Measurements from ENCODE around the gene TMEM221. TPM values are rescaled to one million over a fixed set of nuclear protein-coding genes. Genes with fewer than 3 reads are reported as not detected.

TMEM221 gene
- total and polyA plus RNA-seq, 10 of the 15 experiments (the other 5 are each of a cell fraction or from before 2014, with no cell fraction given) = 0.04 to 0.24 TPM; not detected in 8

DNA sequence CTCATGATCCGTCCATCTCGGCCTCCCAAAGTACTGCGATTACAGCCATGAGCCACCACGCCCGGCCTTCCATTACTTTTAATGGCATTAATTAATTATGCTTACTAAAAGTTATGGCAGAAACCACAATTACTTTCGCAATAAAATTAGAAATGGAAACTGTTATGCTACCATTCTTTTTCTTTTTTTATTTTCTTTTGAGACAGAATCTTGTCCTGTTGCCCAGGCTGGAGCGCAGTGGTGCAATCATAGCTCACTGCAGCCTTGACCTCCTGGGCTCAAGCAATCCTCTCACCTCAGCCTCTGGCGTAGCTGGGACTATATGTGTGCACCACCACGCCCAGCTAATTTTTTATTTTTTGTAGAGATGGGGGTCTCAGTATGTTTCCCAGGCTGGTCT lies 38.5 kb downstream of the TMEM221 start (continued):
- TF ChIP-seq, protein P1, sequence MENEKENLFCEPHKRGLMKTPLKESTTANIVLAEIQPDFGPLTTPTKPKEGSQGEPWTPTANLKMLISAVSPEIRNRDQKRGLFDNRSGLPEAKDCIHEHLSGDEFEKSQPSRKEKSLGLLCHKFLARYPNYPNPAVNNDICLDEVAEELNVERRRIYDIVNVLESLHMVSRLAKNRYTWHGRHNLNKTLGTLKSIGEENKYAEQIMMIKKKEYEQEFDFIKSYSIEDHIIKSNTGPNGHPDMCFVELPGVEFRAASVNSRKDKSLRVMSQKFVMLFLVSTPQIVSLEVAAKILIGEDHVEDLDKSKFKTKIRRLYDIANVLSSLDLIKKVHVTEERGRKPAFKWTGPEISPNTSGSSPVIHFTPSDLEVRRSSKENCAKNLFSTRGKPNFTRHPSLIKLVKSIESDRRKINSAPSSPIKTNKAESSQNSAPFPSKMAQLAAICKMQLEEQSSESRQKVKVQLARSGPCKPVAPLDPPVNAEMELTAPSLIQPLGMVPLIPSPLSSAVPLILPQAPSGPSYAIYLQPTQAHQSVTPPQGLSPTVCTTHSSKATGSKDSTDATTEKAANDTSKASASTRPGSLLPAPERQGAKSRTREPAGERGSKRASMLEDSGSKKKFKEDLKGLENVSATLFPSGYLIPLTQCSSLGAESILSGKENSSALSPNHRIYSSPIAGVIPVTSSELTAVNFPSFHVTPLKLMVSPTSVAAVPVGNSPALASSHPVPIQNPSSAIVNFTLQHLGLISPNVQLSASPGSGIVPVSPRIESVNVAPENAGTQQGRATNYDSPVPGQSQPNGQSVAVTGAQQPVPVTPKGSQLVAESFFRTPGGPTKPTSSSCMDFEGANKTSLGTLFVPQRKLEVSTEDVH (IDR thresholded peaks at IDR 0.05; ENCODE audit: low read depth, partially characterized antibody) = no peak
- TF ChIP-seq FOXM1 (IDR thresholded peaks at IDR 0.05; ENCODE audit: low read depth, low read length) = no peak
- TF ChIP-seq TBL1XR1 (IDR thresholded peaks at IDR 0.05; ENCODE audit: low read depth, low read length) = no peak
- no peak for TF ChIP-seq POU2F2 (IDR thresholded peaks at IDR 0.05; ENCODE audit: borderline replicate concordance, low read depth, low read length)
- no peak for TF ChIP-seq CHD2 (IDR thresholded peaks at IDR 0.05; ENCODE audit: borderline replicate concordance, low read depth, low read length)
- no peak for TF ChIP-seq KDM1A (IDR thresholded peaks at IDR 0.05; ENCODE audit: borderline replicate concordance)
- TF ChIP-seq SIN3A (IDR thresholded peaks at IDR 0.05; ENCODE audit: low read depth, low read length) = no peak
- no peak for TF ChIP-seq EGR1 (IDR thresholded peaks at IDR 0.05; ENCODE audit: borderline replicate concordance in 1 of 2, low read depth in 2 of 2, low read length in 2 of 2)
- no peak for TF ChIP-seq HDGF (IDR thresholded peaks at IDR 0.05)
- TF ChIP-seq, protein P2, sequence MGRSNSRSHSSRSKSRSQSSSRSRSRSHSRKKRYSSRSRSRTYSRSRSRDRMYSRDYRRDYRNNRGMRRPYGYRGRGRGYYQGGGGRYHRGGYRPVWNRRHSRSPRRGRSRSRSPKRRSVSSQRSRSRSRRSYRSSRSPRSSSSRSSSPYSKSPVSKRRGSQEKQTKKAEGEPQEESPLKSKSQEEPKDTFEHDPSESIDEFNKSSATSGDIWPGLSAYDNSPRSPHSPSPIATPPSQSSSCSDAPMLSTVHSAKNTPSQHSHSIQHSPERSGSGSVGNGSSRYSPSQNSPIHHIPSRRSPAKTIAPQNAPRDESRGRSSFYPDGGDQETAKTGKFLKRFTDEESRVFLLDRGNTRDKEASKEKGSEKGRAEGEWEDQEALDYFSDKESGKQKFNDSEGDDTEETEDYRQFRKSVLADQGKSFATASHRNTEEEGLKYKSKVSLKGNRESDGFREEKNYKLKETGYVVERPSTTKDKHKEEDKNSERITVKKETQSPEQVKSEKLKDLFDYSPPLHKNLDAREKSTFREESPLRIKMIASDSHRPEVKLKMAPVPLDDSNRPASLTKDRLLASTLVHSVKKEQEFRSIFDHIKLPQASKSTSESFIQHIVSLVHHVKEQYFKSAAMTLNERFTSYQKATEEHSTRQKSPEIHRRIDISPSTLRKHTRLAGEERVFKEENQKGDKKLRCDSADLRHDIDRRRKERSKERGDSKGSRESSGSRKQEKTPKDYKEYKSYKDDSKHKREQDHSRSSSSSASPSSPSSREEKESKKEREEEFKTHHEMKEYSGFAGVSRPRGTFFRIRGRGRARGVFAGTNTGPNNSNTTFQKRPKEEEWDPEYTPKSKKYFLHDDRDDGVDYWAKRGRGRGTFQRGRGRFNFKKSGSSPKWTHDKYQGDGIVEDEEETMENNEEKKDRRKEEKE (IDR thresholded peaks at IDR 0.05) = no peak
